ENCODE measurements around the gene GALNT14.

The GALNT14 gene

DNA sequence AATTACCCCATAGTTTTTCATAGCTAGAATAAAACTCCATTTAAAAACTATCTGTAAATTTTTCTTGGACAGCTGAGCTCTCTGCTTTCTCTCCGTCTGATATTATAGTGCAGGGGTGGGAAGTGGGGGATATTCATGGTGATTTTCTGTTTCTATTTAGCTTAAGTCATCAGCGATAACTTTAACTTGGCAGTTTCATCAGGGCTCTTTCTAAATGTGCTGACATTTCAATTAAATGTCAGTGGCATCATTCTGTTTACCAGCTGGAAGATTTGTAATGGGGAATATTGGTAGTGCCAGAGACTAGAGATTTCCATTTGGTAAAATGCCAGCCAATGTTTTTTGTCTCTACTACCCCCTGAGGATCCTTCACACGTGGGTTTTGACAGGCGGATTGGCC, 277.5 kb downstream of the GALNT14 start:
- TF ChIP-seq, protein P1, sequence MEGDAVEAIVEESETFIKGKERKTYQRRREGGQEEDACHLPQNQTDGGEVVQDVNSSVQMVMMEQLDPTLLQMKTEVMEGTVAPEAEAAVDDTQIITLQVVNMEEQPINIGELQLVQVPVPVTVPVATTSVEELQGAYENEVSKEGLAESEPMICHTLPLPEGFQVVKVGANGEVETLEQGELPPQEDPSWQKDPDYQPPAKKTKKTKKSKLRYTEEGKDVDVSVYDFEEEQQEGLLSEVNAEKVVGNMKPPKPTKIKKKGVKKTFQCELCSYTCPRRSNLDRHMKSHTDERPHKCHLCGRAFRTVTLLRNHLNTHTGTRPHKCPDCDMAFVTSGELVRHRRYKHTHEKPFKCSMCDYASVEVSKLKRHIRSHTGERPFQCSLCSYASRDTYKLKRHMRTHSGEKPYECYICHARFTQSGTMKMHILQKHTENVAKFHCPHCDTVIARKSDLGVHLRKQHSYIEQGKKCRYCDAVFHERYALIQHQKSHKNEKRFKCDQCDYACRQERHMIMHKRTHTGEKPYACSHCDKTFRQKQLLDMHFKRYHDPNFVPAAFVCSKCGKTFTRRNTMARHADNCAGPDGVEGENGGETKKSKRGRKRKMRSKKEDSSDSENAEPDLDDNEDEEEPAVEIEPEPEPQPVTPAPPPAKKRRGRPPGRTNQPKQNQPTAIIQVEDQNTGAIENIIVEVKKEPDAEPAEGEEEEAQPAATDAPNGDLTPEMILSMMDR (IDR thresholded peaks at IDR 0.05; ENCODE audit: extremely low read depth, missing control alignments): no peak
- DNase-seq (ENCODE audit: low spot score): no peak
